GM12878 (cell line): ENCODE results near the gene ATF6B. TPM values are rescaled to one million over a fixed set of nuclear protein-coding genes. Genes with fewer than 3 reads are reported as not detected.

Experiments used
- ATAC-seq: fragments of 200-7000 bp; cut with Tn5 transposase; 3 replicates; pipeline ENCODE4 v1.9.1; 2020; ENCODE audit warnings: mild to moderate bottlenecking, moderate library complexity
- BruUV-seq: library from RNA; stranded (reverse); fragments of 400-500 nt; replicated peaks from 2 replicates; lab custom pipeline; 2021; lab: Mats Ljungman, UMichigan
- CTCF ChIA-PET: fragments of 300-600 bp; sonication (Branson Sonifier 250); formaldehyde crosslinking; extraction: SDS; loops from one replicate; lab custom pipeline; 2021; ENCODE audit warnings: inconsistent platforms; lab: Yijun Ruan, JAX
- POLR2A ChIA-PET: fragments of 350-600 bp; formaldehyde crosslinking; extraction: SDS; loops from one replicate; lab custom pipeline; 2021; ENCODE audit warnings: inconsistent platforms; lab: Charles Lee
- RAD21 ChIA-PET: fragments of 300-600 bp; sonication (Branson Sonifier 250); formaldehyde crosslinking; loops from one replicate; lab custom pipeline; 2023; ENCODE audit warnings: antibody characterized with exemption; ENCODE audit not compliant: unreplicated experiment; lab: Charles Lee
- SMC1A ChIA-PET: fragments of 300-600 bp; sonication (Branson Sonifier 250); formaldehyde crosslinking; loops from one replicate; lab custom pipeline; 2023; ENCODE audit not compliant: unreplicated experiment, uncharacterized antibody; lab: Charles Lee
- DNase-seq: peaks from one replicate; pipeline ENCODE4 v3.0.0-alpha.2; 2011; ENCODE audit warnings: low read depth, low spot score
- FAIRE-seq: peaks from 3 replicates; lab custom pipeline; 2011; peaks lifted over from hg19 to GRCh38; lab: Jason Lieb, UNC
- H2AFZ ChIP-seq: 2 replicates; pipeline ENCODE4 v1.6.0; 2011; ENCODE audit warnings: low read depth, low read length, control low read depth; ENCODE audit not compliant: control insufficient read depth
- H3K27ac ChIP-seq: 2 replicates; pipeline ENCODE4 v1.5.1; 2011; ENCODE audit warnings: control low read depth; ENCODE audit not compliant: control insufficient read depth, insufficient read depth
- H3K27me3 ChIP-seq, 2 experiments: replicated peaks in 1 of 2; 2 replicates each; pipeline versions ENCODE4 v1.6.0 to v1.6.1; 2011; ENCODE audit warnings: low read length in 1 of 2; ENCODE audit not compliant: control insufficient read depth in 2 of 2, insufficient read depth in 2 of 2
- H3K36me3 ChIP-seq, 2 experiments: 2 replicates each; pipeline ENCODE4 v1.5.1; 2011; ENCODE audit warnings: low read length in 1 of 2; ENCODE audit not compliant: control insufficient read depth in 2 of 2, insufficient read depth in 2 of 2
- H3K4me1 ChIP-seq: 2 replicates; pipeline ENCODE4 v1.6.1; 2011; ENCODE audit warnings: mild to moderate bottlenecking, low read length, moderate library complexity, mixed read lengths; ENCODE audit not compliant: control insufficient read depth, insufficient read depth
- H3K4me2 ChIP-seq: 2 replicates; pipeline ENCODE4 v1.6.0; 2011; ENCODE audit warnings: control low read depth; ENCODE audit not compliant: control insufficient read depth, insufficient read depth
- H3K4me3 ChIP-seq: fragments of 200-600 bp; sonication (generic); 2 replicates; pipeline ENCODE4 v1.5.1; 2016
- H3K79me2 ChIP-seq: 2 replicates; pipeline ENCODE4 v1.6.0; 2011; ENCODE audit warnings: low read length; ENCODE audit not compliant: control insufficient read depth, insufficient read depth
- H3K9ac ChIP-seq: 2 replicates; pipeline ENCODE4 v1.8.0; 2011; ENCODE audit warnings: low read length, control low read depth, mixed read lengths; ENCODE audit not compliant: control insufficient read depth, insufficient read depth
- H3K9me3 ChIP-seq: replicated peaks from 3 replicates; pipeline ENCODE4 v1.5.1; 2011; ENCODE audit warnings: mild to moderate bottlenecking, low read length; ENCODE audit not compliant: control insufficient read depth, insufficient read depth
- H4K20me1 ChIP-seq: 2 replicates; pipeline ENCODE4 v1.6.0; 2011; ENCODE audit not compliant: control insufficient read depth, insufficient read depth
- GATAD2B ChIP-seq: fragments of 450-650 bp; conservative IDR thresholded peaks from 2 replicates; pipeline ENCODE4 v1.6.1; 2017; ENCODE audit warnings: low read depth, mild to moderate bottlenecking, moderate library complexity
- HDAC6 ChIP-seq: fragments of 200-600 bp; sonication (generic); IDR thresholded peaks from one replicate; pipeline ENCODE4 v1.8.0; 2017; ENCODE audit warnings: antibody characterized with exemption; ENCODE audit not compliant: unreplicated experiment
- NRF1 ChIP-seq: conservative IDR thresholded peaks from 2 replicates; pipeline ENCODE4 v1.6.1; 2011; ENCODE audit warnings: mild to moderate bottlenecking, low read depth, low read length, improper control_type of control experiment
- POLR2AphosphoS5 ChIP-seq: IDR thresholded peaks from 2 replicates; pipeline ENCODE4 v1.6.1; 2011; ENCODE audit warnings: mild to moderate bottlenecking, low read length, inconsistent platforms
- RAD21 ChIP-seq: IDR thresholded peaks from 2 replicates; pipeline ENCODE4 v1.6.1; 2011; ENCODE audit warnings: mild to moderate bottlenecking, low read depth, low read length, moderate library complexity; ENCODE audit not compliant: insufficient read depth
- WGBS: methylation state at CpG from one replicate; pipeline ENCODE4 v1.1.6; 2016; ENCODE audit warnings: low lambda C conversion rate; ENCODE audit not compliant: insufficient replicate concordance, insufficient coverage; ENCODE audit errors: missing lambda C conversion rate; 5-methylcytosine and 5-hydroxymethylcytosine counted together
- in situ Hi-C: fragments of 300-500 bp; cut with MboI; formaldehyde crosslinking; loops from 9 replicates; pipeline ENCODE4 v1.14.3; 2018; ENCODE audit warnings: mixed read lengths
- intact Hi-C: fragments of 100-400 bp; cut with micrococcal nuclease; formaldehyde crosslinking; loops from one replicate; pipeline ENCODE4 v1.14.2; 2022; ENCODE audit not compliant: unreplicated experiment
- polyA plus RNA-seq, 11 experiments: library from polyadenylated mRNA; depleted of rRNA in 4 of 11; unstranded in 6 of 11; stranded (reverse) in 5 of 11; fragments of >200 nt; fragmentation: Nextera tagmentation in 4 of 11; fragmentation: Illumina TruSeq in 1 of 11; extraction: Ambion mirVana in 4 of 11; extraction: Trizol in 1 of 11; gene quantifications; 1 replicate in 1 of 11; 2 replicates in 10 of 11; pipeline versions ENCODE4 v1.2.1 to v1.2.3, GENCODE V29; 2011 to 2016; ENCODE audit warnings: inconsistent platforms in 2 of 11, missing spikeins in 2 of 11, low read depth in 1 of 11
- total RNA-seq, 4 experiments: library from RNA; depleted of rRNA in 3 of 4; stranded (reverse); fragments of >200 nt in 3 of 4; fragmentation: Illumina TruSeq in 1 of 4; extraction: Trizol in 1 of 4; gene quantifications; 2 replicates each; pipeline versions ENCODE4 v1.2.1 to v1.2.3, GENCODE V29; 2013 to 2021
- TF ChIP-seq, protein P1 (sequence below): IDR thresholded peaks from 2 replicates; pipeline ENCODE4 v1.6.1; 2011; ENCODE audit warnings: low read depth, mild to moderate bottlenecking, low read length, moderate library complexity, borderline replicate concordance; ENCODE audit errors: extremely low read depth
- TF ChIP-seq, protein P2 (sequence below), 3 experiments: IDR thresholded peaks in 2 of 3; conservative IDR thresholded peaks in 1 of 3; 2 replicates each; pipeline ENCODE4 v1.5.1; 2011; ENCODE audit warnings: low read depth in 3 of 3, low read length in 3 of 3, mild to moderate bottlenecking in 3 of 3, control low read depth in 2 of 3, moderate library complexity in 2 of 3, inconsistent platforms in 1 of 3, mixed read lengths in 1 of 3; ENCODE audit not compliant: control insufficient read depth in 2 of 3, insufficient read depth in 1 of 3; ENCODE audit errors: extremely low read depth in 1 of 3

The ATF6B gene
- total and polyA plus RNA-seq, 10 of the 15 experiments (the other 5 are each of a cell fraction or from before 2014, with no cell fraction given): 13.6 to 83.9 (median 44.0) TPM

- TF ChIP-seq GATAD2B: no peak
- TF ChIP-seq, protein P1, sequence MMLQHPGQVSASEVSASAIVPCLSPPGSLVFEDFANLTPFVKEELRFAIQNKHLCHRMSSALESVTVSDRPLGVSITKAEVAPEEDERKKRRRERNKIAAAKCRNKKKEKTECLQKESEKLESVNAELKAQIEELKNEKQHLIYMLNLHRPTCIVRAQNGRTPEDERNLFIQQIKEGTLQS: no peak
Observed at GRCh38 chr6:32117461-32117860, 10.6 kb downstream of the ATF6B start (continued).

GRCh38 chr6:32116674-32117073 lies 11.4 kb downstream of the ATF6B start:
- no peak overlapping the region for H3K4me2 ChIP-seq
- intact Hi-C loops: loop anchor here (5.0 to 10.0 kb wide), 2 partner anchors 126 to 668 kb away; no protein-coding TSS in a partner anchor
- SMC1A ChIA-PET: interaction anchor here (1.4 to 1.7 kb wide), 2 partner anchors 12 to 79 kb away, joined by 5 read pairs; partner anchors contain the start of gene ATF6B
- in situ Hi-C loops: no loop called here
- no peaks in the 10 kb centered on the region for H3K27me3 ChIP-seq
- no peak for DNase-seq
- no TSS peak for BruUV-seq
- no peaks in the 10 kb centered on the region for H3K4me1 ChIP-seq
- peak; percentile 38; the same call in 1 of the 3 replicates for ATAC-seq
- H4K20me1 ChIP-seq: no peaks in the 10 kb centered on the region
- no peaks in the 10 kb centered on the region for H3K79me2 ChIP-seq
- POLR2A ChIA-PET: no interaction called here
- no peak for TF ChIP-seq HDAC6
- peak; percentile 17; the same call in 1 of the 2 replicates for TF ChIP-seq RAD21
- TF ChIP-seq, protein P2, sequence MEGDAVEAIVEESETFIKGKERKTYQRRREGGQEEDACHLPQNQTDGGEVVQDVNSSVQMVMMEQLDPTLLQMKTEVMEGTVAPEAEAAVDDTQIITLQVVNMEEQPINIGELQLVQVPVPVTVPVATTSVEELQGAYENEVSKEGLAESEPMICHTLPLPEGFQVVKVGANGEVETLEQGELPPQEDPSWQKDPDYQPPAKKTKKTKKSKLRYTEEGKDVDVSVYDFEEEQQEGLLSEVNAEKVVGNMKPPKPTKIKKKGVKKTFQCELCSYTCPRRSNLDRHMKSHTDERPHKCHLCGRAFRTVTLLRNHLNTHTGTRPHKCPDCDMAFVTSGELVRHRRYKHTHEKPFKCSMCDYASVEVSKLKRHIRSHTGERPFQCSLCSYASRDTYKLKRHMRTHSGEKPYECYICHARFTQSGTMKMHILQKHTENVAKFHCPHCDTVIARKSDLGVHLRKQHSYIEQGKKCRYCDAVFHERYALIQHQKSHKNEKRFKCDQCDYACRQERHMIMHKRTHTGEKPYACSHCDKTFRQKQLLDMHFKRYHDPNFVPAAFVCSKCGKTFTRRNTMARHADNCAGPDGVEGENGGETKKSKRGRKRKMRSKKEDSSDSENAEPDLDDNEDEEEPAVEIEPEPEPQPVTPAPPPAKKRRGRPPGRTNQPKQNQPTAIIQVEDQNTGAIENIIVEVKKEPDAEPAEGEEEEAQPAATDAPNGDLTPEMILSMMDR (IDR thresholded peaks at IDR 0.05 in 2 of 3, conservative IDR thresholded peaks at IDR 0.05 in 1 of 3; ENCODE audit: control insufficient read depth in 2 of 3, extremely low read depth in 1 of 3, insufficient read depth in 1 of 3, low read depth in 3 of 3, low read length in 3 of 3): peak in 2 of 3 experiments; percentile 23 to 36; a peak in 1 of 6 replicates
- no peak for TF ChIP-seq POLR2AphosphoS5
- no peak for TF ChIP-seq NRF1
- H3K36me3 ChIP-seq: peaks cover 7 to 26% of the 10 kb centered on the region in 2 experiments
- FAIRE-seq: no peak
- 89% methylated on average over 7 of the region's 7 CpGs for WGBS
- CTCF ChIA-PET: interaction anchor here (1.0 to 3.3 kb wide), 4 partner anchors 12 to 79 kb away, joined by 3 to 48 read pairs (median 10); partner anchors contain the start of genes AGPAT1, ATF6B and FKBPL
- no peak overlapping the region for H3K27ac ChIP-seq
- RAD21 ChIA-PET: no interaction called here
- no peak overlapping the region for H3K4me3 ChIP-seq
- H3K9me3 ChIP-seq: no peaks in the 10 kb centered on the region
- H3K9ac ChIP-seq: no peak overlapping the region
- no peak overlapping the region for H2AFZ ChIP-seq
